Nephron (organoid): ENCODE data around the gene ALS2CL.
A peak's percentile ranks its signal among the peaks of the same experiment; 100 is the strongest.

ENCODE experiments used
- H3K27ac Mint-ChIP-seq, 3 experiments: 2 replicates each; pipeline ENCODE4 v1.8.0; 2020; ENCODE audit warnings: mixed read lengths in 3 of 3, mild to moderate bottlenecking in 2 of 3, moderate library complexity in 1 of 3
- H3K27me3 Mint-ChIP-seq: 2 replicates; pipeline ENCODE4 v1.8.0; 2021; ENCODE audit warnings: low read depth, mild to moderate bottlenecking, moderate library complexity, mixed read lengths
- H3K36me3 Mint-ChIP-seq: 2 replicates; pipeline ENCODE4 v1.8.0; 2020; ENCODE audit warnings: low read depth, mixed read lengths
- H3K4me1 Mint-ChIP-seq: 2 replicates; pipeline ENCODE4 v1.8.0; 2020; ENCODE audit warnings: mixed read lengths
- H3K4me3 Mint-ChIP-seq, 3 experiments: 2 replicates each; pipeline ENCODE4 v1.8.0; 2020; ENCODE audit warnings: mild to moderate bottlenecking in 3 of 3, mixed read lengths in 3 of 3, moderate library complexity in 2 of 3
- H3K9me3 Mint-ChIP-seq: 2 replicates; pipeline ENCODE4 v1.8.0; 2020; ENCODE audit warnings: mixed read lengths
- TF ChIP-seq, protein P1 (sequence below), 3 experiments: fragments of 200-600 bp; sonication (generic); IDR thresholded peaks; one replicate each; pipeline ENCODE4 v1.5.0; 2021; ENCODE audit warnings: antibody characterized with exemption in 3 of 3; ENCODE audit not compliant: unreplicated experiment in 3 of 3

ALS2CL gene

DNA sequence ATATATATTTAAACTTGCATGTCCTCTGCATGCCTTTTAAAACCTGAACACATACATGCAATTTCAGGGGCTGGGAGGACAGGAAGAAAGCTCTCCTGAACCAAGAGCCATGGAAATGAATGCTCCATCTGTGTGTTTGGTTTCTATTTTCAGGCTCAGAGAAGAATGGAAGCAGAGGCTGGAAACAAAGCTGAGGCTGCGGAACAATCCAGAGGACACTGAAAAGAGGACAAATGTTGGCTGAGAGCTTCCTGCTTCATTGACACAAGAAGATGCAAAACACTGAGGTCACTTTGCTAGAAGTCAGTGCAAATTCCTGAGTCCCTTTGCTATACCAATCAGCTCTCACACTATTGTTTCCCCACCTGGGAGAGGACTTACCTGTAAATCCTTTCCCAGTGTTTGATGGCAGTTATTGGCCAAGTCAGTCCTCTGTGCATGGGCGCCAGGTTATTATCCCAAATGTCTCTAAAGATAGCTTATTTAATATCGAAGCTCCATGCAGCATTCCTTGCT lies 68.4 kb downstream of the ALS2CL start:
- Mint-ChIP-seq H3K27me3 (peaks cover 18% of the 10 kb centered on the region), H3K9me3 (no peaks in the 10 kb centered on the region), H3K27ac (peak overlapping the region in 1 of 3 experiments; percentile 73), H3K4me1 (peaks cover 55% of the 10 kb centered on the region), H3K4me3 (no peak overlapping the region), H3K36me3 (no peaks in the 10 kb centered on the region)
- TF ChIP-seq, protein P1, sequence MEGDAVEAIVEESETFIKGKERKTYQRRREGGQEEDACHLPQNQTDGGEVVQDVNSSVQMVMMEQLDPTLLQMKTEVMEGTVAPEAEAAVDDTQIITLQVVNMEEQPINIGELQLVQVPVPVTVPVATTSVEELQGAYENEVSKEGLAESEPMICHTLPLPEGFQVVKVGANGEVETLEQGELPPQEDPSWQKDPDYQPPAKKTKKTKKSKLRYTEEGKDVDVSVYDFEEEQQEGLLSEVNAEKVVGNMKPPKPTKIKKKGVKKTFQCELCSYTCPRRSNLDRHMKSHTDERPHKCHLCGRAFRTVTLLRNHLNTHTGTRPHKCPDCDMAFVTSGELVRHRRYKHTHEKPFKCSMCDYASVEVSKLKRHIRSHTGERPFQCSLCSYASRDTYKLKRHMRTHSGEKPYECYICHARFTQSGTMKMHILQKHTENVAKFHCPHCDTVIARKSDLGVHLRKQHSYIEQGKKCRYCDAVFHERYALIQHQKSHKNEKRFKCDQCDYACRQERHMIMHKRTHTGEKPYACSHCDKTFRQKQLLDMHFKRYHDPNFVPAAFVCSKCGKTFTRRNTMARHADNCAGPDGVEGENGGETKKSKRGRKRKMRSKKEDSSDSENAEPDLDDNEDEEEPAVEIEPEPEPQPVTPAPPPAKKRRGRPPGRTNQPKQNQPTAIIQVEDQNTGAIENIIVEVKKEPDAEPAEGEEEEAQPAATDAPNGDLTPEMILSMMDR (IDR thresholded peaks at IDR 0.05; ENCODE audit: unreplicated experiment in 3 of 3), result no peak

- TF ChIP-seq, protein P1 (IDR thresholded peaks at IDR 0.05; ENCODE audit: unreplicated experiment in 3 of 3), result no peak
- Mint-ChIP-seq H3K4me1 (peaks cover 50% of the 10 kb centered on the region), H3K36me3 (no peaks in the 10 kb centered on the region), H3K27ac (peak overlapping the region in 1 of 3 experiments; percentile 73), H3K9me3 (no peaks in the 10 kb centered on the region), H3K4me3 (no peak overlapping the region), H3K27me3 (peaks cover 17% of the 10 kb centered on the region)
These were observed 68.9 kb downstream of the ALS2CL start for GRCh38 chr3:46624533-46624932.

- peaks cover 33% of the 10 kb centered on the region for H3K27me3 Mint-ChIP-seq
These were observed 73.4 kb downstream of the ALS2CL start for GRCh38 chr3:46619845-46620778.

More at GRCh38 chr3:46619845-46620778, 73.4 kb downstream of the ALS2CL start:
- TF ChIP-seq, protein P1 (IDR thresholded peaks at IDR 0.05; ENCODE audit: unreplicated experiment in 3 of 3), result no peak
- Mint-ChIP-seq H3K36me3 (no peaks in the 10 kb centered on the region), H3K27ac (peak overlapping the region in 2 of 3 experiments; percentile 7 to 38), H3K4me1 (peaks cover 12% of the 10 kb centered on the region), H3K4me3 (no peak overlapping the region), H3K9me3 (no peaks in the 10 kb centered on the region)
